Thoracic aorta (tissue), 2 donors: ENCODE results near the gene PDE7B. TPM values are rescaled to one million over a fixed set of nuclear protein-coding genes. Genes with fewer than 3 reads are reported as not detected.

Experiments used
- ATAC-seq: fragments of 150-250 bp; one replicate; pipeline ENCODE4 v1.8.0; 2017; ENCODE audit warnings: low read depth; ENCODE audit not compliant: insufficient number of reproducible peaks, low FRiP score
- DNase-seq: peaks from one replicate; pipeline ENCODE4 v3.0.0-alpha.2; 2020; ENCODE audit warnings: low spot score
- H3K27ac ChIP-seq, 2 donors: fragments of 200-600 bp; sonication (generic); 1 replicate in 1 of 2; 2 replicates in 1 of 2; pipeline ENCODE4 v1.5.1; 2016; ENCODE audit warnings: mild to moderate bottlenecking in 2 of 2, moderate library complexity in 2 of 2
- H3K27me3 ChIP-seq: fragments of 200-600 bp; sonication (generic); replicated peaks from 2 replicates; pipeline ENCODE4 v1.6.0; 2016; ENCODE audit warnings: mild to moderate bottlenecking; ENCODE audit not compliant: insufficient read depth
- H3K36me3 ChIP-seq: fragments of 200-600 bp; sonication (generic); one replicate; pipeline ENCODE4 v1.5.1; 2016
- H3K4me1 ChIP-seq, 2 donors: fragments of 200-600 bp; sonication (generic); 1 replicate in 1 of 2; 2 replicates in 1 of 2; pipeline versions ENCODE4 v1.5.1 to v1.6.0; 2016; ENCODE audit warnings: low read depth in 2 of 2, mild to moderate bottlenecking in 1 of 2; ENCODE audit not compliant: control insufficient read depth in 1 of 2
- H3K4me3 ChIP-seq: fragments of 200-600 bp; sonication (generic); 2 replicates; pipeline ENCODE4 v1.5.1; 2016; ENCODE audit warnings: mild to moderate bottlenecking
- H3K9me3 ChIP-seq: fragments of 200-600 bp; sonication (generic); 2 replicates; pipeline ENCODE4 v1.5.1; 2016
- total RNA-seq, 2 donors: library from RNA; depleted of rRNA; stranded (reverse); fragments of >200 nt; gene quantifications; one replicate each; pipeline versions ENCODE4 v1.1.0 to v1.2.3, GENCODE V29; 2016
- TF ChIP-seq, protein P1 (sequence below): fragments of 200-600 bp; sonication (generic); IDR thresholded peaks from one replicate; pipeline ENCODE4 v1.5.1; 2019; ENCODE audit warnings: antibody characterized with exemption

Gene PDE7B
- total RNA-seq, 2 donors from 2014 or later, result 2.6 to 13.2 TPM

DNA sequence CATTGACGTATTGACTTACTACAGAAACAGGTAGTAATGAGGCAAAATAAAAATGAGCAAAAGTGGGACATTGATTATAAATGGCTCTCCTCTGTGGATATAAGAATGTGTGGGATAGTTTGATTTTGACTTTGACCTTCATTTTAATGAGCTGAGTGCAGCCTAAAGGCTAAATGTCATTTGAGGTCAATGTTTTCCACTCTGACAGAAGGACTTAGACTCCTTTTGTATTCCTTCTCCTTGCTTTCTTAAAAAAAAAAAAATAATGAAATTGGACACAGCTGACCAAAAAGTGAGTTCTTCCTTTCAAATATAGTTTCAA is 330.0 kb downstream of the PDE7B start:
- H3K4me1 ChIP-seq, result peaks cover 0 to 4% of the 10 kb centered on the region in 2 donors
- DNase-seq, result no peak
- ATAC-seq, result no peak
- H3K27ac ChIP-seq, result no peak overlapping the region
- H3K4me3 ChIP-seq, result no peak overlapping the region
- H3K36me3 ChIP-seq, result no peaks in the 10 kb centered on the region
- no peaks in the 10 kb centered on the region for H3K27me3 ChIP-seq
- TF ChIP-seq, protein P1, sequence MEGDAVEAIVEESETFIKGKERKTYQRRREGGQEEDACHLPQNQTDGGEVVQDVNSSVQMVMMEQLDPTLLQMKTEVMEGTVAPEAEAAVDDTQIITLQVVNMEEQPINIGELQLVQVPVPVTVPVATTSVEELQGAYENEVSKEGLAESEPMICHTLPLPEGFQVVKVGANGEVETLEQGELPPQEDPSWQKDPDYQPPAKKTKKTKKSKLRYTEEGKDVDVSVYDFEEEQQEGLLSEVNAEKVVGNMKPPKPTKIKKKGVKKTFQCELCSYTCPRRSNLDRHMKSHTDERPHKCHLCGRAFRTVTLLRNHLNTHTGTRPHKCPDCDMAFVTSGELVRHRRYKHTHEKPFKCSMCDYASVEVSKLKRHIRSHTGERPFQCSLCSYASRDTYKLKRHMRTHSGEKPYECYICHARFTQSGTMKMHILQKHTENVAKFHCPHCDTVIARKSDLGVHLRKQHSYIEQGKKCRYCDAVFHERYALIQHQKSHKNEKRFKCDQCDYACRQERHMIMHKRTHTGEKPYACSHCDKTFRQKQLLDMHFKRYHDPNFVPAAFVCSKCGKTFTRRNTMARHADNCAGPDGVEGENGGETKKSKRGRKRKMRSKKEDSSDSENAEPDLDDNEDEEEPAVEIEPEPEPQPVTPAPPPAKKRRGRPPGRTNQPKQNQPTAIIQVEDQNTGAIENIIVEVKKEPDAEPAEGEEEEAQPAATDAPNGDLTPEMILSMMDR, result no peak
- no peaks in the 10 kb centered on the region for H3K9me3 ChIP-seq

DNA sequence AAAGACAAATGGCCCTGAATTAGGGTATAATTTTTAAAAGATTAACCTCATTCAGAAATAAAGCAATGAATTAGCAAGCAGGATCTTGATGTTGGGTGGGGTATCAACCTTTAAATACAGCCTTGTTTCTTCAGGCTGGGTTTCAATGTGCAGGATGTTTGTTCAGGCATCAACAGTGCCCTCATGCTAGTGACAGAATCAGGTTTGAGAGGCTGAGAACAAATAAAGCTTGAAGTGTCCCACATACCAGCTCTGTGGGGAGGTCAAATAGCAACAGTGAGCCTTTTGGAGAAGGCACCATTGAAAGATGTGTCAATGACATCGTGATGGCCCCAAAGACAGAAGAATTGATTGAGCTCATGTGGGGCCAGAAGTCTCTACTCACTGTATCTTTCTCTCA is 330.4 kb downstream of the PDE7B start:
- H3K27ac ChIP-seq, result no peak overlapping the region
- ATAC-seq, result no peak
- TF ChIP-seq, protein P1, result no peak

DNA sequence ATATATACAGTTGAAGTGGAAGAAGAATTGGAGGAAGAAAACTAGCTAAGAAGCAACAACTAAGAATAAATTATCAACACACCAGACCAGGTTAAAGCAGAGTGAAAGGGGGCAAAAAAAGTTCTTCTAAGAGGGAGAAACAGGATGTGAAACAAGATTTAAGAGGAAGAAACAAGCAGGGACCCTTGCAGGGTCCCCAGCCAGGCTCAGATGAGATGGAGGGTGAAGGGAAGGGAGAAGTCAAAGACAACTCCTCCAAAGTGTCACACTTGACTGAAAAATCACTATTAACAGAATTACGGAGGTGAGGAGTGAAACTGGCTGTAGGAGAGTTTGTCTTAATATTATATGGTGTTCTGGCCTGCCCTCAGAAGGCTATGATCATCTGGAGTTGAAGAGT is 333.2 kb downstream of the PDE7B start:
- Histone ChIP-seq H3K9me3 (no peaks in the 10 kb centered on the region), H3K27me3 (no peaks in the 10 kb centered on the region), H3K4me1 (peaks cover 0 to 4% of the 10 kb centered on the region in 2 donors), H3K27ac (no peak overlapping the region), H3K4me3 (no peak overlapping the region), H3K36me3 (no peaks in the 10 kb centered on the region)
- TF ChIP-seq, protein P1, result no peak
- ATAC-seq (no peak), DNase-seq (no peak)

More for the DNA sequence above, 330.4 kb downstream of the PDE7B start:
- Histone ChIP-seq H3K4me1 (peaks cover 0 to 4% of the 10 kb centered on the region in 2 donors), H3K4me3 (no peak overlapping the region), H3K9me3 (no peaks in the 10 kb centered on the region), H3K27me3 (no peaks in the 10 kb centered on the region), H3K36me3 (no peaks in the 10 kb centered on the region)
- DNase-seq, result no peak

GRCh38 chr6:136186363-136186762 is 334.9 kb downstream of the PDE7B start:
- Histone ChIP-seq H3K27ac (no peak overlapping the region), H3K9me3 (no peaks in the 10 kb centered on the region), H3K36me3 (no peaks in the 10 kb centered on the region), H3K4me3 (no peak overlapping the region), H3K27me3 (no peaks in the 10 kb centered on the region), H3K4me1 (peaks cover 0 to under 1% of the 10 kb centered on the region in 2 donors)
- DNase-seq (no peak), ATAC-seq (no peak)
- TF ChIP-seq, protein P1, result no peak

GRCh38 chr6:136188486-136188885 is 337.0 kb downstream of the PDE7B start:
- no peak for ATAC-seq
- DNase-seq, result no peak
- Histone ChIP-seq H3K27ac (no peak overlapping the region), H3K9me3 (no peaks in the 10 kb centered on the region), H3K27me3 (no peaks in the 10 kb centered on the region), H3K36me3 (no peaks in the 10 kb centered on the region), H3K4me1 (no peaks in the 10 kb centered on the region), H3K4me3 (no peak overlapping the region)
- TF ChIP-seq, protein P1, result no peak
